Epithelial cell of esophagus (primary cell): ENCODE measurements around the gene CNGA3.

Source experiments
- DNase-seq: peaks from one replicate; pipeline ENCODE4 v3.0.0; 2010; ENCODE audit warnings: low read depth
- H3K4me3 ChIP-seq: 2 replicates; pipeline ENCODE4 v1.5.1; 2011; ENCODE audit warnings: mild to moderate bottlenecking, low read length, control low read depth
- TF ChIP-seq, protein P1 (sequence below): IDR thresholded peaks from 2 replicates; pipeline ENCODE4 v1.5.1; 2011; ENCODE audit warnings: low read depth, mild to moderate bottlenecking, low read length, control low read depth, inconsistent platforms; ENCODE audit not compliant: insufficient read depth; ENCODE audit errors: missing control alignments

CNGA3 gene

DNA sequence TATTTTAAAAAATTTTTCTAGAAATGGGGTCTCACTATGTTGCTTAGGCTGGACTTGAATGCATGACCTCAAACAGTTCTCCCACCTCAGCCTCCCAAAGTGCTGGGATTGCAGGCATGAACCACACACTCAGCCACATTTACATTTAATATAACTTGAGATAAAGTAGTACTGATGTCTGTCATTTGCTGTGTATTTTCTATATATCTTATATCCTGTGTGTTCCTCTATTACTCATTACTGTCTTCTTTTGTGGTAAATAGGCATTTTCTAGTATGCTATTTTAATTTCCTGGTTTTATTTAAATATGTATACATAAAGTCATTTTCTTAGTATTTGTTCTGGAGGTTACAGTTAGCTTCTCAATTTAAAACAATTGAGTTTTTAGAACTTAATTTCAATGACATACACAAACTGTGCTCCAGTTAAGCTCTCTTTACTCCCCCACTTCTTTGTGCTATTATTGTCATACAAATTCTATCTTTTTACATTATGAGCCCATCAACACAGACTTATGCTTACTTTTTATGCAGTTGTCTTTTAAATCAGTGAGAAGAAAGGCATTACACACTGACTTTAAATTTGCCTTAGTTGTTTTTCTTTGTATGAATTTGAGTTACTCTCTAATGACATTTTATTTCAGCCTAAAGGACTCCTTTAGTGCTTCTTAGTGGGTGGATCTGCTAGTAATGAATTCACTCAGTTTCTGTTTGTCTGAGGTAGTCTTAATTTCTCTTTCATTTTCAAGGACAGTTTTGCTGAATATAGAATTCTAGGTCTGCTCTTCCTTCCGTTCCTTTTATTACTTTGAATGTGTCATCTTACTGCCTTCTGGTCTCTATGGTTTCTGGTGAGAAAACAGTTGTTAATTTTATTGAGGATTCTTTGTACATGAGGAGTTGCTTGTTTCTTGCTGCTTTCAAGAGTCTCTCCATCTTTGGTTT is 92.2 kb downstream of the CNGA3 start:
- H3K4me3 ChIP-seq = no peak overlapping the region
- TF ChIP-seq, protein P1, sequence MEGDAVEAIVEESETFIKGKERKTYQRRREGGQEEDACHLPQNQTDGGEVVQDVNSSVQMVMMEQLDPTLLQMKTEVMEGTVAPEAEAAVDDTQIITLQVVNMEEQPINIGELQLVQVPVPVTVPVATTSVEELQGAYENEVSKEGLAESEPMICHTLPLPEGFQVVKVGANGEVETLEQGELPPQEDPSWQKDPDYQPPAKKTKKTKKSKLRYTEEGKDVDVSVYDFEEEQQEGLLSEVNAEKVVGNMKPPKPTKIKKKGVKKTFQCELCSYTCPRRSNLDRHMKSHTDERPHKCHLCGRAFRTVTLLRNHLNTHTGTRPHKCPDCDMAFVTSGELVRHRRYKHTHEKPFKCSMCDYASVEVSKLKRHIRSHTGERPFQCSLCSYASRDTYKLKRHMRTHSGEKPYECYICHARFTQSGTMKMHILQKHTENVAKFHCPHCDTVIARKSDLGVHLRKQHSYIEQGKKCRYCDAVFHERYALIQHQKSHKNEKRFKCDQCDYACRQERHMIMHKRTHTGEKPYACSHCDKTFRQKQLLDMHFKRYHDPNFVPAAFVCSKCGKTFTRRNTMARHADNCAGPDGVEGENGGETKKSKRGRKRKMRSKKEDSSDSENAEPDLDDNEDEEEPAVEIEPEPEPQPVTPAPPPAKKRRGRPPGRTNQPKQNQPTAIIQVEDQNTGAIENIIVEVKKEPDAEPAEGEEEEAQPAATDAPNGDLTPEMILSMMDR = no peak
- no peak for DNase-seq

DNA sequence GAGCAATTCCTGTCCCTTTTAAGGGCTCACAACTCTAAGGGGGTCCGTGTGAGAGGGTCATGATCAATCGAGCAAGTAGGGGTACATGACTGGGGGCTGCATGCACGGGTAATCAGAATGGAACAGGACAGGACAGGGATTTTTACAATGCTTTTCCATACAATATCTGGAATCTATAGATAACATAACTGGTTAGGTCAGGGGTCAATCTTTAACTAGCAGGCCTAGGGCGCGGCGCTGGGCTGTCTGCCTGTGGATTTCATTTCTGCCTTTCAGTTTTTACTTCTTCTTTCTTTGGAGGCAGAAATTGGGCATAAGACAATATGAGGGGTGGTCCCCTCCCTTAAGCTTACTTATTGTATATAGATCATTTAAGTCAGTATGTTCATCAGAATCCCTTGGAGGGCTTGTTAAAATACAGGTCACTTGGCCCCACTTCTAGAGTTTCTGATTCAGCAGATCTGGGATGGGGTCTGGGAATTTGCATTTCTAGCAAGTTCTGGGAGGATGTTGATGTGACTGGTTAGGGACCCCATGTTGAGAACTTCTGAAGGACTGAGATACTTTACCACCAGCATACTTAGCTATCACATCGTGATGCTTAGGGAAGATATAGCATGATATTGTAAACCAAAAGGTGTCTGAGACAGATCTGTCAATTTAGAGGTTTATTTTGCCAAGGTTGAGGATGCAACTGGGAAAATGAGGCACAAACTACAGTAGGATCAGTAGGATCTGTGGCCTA is 95.6 kb downstream of the CNGA3 start:
- DNase-seq = no peak
- TF ChIP-seq, protein P1 = no peak
- no peak overlapping the region for H3K4me3 ChIP-seq

DNA sequence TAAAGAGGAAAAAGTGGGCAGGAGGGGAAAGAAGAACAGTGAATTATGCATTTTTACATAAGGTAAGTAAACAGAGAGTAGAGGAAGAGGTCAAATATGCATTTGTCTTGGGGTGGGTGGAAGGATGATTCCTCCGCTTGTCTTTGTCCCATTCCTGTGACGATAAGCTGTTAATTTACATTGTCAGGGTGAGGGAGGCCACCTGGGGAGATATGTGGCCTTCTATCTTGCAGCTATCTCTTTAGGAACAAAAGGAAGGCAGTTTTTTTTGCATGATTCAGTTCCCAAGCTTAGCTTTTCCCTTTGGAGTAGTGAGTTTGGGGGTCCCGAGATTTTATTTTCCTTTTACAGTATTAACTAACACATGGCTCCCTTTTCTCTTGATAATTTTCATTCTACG is 96.2 kb downstream of the CNGA3 start:
- DNase-seq = no peak
- no peak overlapping the region for H3K4me3 ChIP-seq
- TF ChIP-seq, protein P1 = no peak

DNA sequence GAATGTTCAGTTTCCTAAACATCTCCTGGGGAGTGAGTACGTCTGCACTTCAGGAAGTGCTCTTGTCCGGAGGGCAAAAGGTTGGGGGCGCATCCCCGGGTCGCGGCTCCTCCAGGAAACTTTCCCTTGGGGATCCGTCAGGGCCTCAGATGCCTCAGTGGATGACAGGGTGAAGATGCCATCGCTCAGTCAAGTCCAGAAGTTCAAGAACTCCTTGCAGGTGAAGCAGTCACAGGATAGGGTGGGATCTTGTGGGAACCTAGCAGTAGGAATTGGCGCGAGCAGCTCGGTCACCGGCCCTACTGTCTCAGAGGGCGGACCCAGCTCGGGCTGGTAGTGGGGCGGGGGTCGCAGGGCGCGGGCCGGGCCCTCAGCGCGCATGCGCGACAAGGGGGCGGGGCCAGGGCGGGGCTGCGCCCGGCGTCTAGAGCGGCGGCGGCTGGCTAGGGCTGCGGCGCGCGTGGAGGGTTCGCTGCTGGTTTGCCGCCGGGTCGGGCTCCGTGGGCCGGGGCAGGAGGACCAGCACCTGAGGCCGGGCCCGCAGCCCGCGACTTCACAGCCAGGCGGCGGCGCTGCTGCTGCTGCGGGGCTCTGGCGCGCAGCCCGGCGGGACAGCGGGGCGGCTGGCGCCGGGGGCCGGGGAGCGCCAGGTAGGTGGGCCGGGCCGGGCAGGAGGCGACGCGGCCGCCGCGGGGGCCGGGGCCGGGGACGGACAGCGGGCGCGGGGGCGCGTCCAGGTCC is 98.3 kb downstream of the CNGA3 start, which contains the start of gene INPP4A:
TSS of gene INPP4A (plus strand) at position 423 of the 741 bp plus-strand sequence. CDS start 75,191 bp downstream, outside the sequence.
- DNase-seq = peak; percentile 62
- TF ChIP-seq, protein P1 = no peak
- H3K4me3 ChIP-seq = peak within 1 kb of the TSS; percentile 50

DNA sequence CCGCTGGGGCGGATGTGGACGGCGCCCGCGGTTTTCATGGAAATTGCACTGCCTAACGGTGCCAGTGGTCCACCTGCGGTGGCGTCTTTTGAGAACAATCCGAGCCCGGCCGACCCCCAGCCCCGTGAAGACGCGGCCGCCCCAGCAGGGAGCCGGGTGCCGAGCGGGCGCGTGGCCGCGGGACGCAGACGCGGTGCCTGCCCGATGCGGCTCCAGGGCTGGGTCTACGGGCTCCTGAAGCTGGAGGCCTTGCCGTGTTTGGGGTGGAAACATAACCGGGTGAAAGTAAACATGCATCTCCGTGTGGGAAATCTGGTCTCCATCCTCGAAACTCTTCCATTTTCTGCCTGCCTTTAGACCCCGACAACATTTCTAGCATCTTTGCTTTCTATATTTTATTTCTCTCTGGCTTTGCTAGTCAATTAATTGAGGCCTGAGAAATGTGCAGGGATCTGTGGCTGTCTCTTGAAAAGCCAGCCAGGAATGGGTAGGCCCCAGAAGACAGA is 99.0 kb downstream of the CNGA3 start:
- TF ChIP-seq, protein P1 = no peak
- peak overlapping the region; percentile 50 for H3K4me3 ChIP-seq
- peak; percentile 19 for DNase-seq
